Activated effector memory CD4-positive, alpha-beta T cell treated with Interleukin-2 at 50 U/mL for 16 hours (primary cell): ENCODE measurements around the gene CTNND2.

Experiments used
- DNase-seq: peaks from one replicate; pipeline ENCODE4 v3.0.0-alpha.2; 2020

Gene CTNND2

DNA sequence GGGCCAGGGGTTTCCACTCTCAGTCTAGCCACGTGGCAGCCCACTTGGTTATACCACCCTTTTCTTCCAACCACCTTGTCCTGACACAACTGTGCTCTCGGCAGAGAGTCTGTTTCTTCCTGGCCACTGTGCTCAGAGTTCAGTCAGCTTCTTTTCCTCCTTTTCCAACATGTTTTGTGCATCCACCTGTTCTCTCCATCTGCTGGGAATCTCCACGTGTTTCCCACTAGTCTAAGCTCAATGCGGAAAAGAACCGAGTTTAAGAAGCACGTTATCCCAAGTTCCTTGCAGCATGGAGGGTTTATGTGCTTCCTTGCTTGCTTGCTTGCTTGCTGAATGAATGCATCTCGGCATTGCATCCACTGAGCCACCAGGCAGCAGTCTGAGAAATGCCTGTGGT is 599.6 kb downstream of the CTNND2 start:
- no peak for DNase-seq

DNA sequence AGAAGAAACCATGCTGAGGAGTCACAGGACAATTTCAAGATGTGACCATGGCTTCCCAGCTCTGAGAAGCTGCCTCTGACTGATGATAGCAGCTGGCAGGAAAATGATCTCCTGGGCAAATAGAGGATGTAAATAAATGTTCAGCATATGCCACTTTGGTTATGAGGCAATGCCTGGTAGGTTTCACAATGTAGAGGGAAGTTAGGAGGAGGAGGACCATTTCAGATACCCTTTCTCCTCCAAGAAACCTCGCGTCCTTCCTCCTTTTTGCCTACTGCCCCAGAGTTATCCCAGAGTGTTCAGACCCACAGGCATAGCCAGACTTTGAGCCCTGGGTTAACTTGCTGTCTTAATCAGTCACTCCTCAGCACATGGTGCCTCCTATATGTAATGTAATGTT is 601.6 kb downstream of the CTNND2 start:
- no peak for DNase-seq

DNA sequence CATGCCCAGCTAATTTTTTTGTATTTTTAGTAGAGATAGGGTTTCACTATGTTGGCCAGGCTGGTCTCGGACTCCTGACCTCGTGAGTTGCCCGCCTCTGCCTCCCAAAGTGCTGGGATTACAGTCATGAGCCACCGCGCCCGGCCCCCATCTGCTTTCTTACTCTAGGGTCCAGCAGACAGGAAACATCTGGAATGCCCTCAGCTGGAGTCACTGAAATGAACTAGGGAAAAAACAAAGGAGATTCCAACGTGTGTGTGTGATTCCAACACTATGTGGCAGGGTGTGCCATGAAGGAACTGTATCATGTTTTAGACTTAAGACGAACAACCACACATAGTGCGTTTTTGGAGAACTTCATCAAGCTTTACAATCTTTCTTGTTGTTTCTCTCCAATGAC is 603.1 kb downstream of the CTNND2 start:
- DNase-seq, result no peak

DNA sequence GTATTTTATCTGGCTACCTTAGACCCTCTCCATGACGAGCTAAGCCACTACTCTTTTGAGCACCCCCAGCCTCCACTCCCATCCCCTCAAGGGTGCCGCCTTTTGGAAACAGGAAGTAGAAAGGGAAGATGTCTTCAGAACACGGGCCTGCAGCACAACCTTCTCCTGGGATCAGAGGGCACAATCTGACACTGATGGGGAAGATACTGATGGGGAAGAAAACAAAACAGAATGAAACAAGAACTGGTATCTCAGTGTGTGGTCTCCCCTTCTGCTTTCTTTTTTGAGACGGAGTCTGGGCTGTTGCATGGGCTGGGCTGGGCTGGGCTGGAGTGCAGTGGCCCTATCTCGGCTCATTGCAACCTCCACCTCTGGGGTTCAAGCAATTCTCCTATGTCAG is 603.5 kb downstream of the CTNND2 start:
- DNase-seq, result no peak

DNA sequence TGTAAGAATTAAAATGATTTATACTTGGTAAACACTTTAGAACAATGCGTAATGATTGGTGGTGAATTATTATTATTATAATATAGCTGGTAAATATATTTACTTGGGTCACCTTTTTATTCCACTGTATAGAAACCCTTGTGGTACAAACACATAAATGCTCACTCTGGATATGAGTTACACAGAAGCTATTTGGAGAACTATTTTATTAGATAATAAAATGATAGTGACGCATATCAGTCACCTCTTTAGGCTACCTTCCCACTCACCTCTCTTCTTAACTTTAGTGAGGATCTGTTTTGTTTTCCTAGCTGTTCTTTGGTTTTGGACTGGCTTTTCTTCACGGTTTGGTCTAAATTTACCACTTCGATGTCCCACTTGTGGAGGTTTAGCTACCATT is 605.4 kb downstream of the CTNND2 start:
- no peak for DNase-seq

DNA sequence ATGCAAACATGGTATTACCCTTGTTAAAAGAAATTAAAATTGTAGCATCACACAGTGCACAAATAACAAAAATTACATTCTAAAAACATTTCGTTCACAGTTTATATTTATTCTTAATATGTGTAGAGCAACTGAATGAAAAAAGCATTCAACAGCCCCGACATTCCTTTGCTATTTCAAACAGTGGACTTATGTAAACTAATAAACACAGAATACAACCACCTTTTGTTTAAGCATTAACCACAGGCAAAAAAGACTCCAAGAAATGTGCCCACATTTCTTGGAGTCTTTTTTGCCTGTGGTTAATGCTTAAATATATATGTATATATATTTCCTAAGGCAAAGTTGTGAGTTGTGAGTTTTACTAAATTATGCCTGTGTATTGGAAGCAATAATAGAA is 610.7 kb downstream of the CTNND2 start:
- no peak for DNase-seq

DNA sequence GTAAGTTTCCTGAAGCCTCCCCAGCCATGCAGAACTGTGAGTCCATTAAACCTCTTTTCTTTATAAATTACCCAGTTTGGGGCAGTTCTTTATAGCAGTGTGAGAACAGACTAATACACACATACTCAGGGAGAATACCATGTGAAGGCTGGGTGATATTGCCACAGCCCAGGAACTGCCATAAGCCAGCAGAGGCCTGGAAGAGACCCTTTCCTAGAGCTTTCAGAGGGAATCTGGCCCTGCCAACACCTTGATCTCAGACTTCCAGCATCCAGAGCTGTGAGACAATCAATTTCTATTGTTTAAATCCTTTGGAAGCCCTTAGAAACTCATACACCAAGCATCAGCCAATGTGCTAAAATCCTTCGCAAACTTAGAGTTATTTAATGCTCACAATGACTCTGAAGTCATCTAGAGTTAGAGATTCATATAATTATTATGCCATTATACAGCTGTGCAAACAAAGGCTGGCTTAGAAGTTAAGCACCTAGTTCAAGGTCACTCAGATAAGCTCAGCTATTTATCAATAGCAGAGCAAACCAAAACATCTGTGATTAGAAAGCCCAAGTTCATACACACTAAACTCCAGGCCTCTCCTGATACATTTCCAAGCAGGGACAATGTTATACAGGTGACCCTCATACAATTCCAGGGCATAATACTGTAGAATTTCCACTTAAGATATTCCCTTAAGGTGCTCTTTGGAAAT is 611.4 kb downstream of the CTNND2 start:
- DNase-seq, result no peak

DNA sequence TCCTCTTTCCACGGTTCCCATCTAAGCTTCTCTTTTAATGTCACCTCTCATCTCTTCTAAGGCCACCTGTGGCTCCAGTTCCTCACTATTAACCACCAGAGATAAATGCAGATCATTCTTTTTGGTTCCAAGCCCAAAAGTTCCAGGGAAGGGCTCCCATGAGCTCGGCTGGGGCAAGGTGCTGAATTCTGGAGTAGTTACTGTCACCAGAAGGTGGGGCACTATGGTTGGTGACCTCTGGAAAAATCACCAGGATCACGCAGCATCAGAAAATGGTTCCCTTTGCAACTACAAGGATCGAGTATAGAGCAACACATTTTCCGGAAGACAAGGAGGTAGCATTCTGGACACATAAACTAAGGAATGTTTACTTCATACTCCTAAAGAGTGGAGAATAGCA is 614.5 kb downstream of the CTNND2 start:
- no peak for DNase-seq

DNA sequence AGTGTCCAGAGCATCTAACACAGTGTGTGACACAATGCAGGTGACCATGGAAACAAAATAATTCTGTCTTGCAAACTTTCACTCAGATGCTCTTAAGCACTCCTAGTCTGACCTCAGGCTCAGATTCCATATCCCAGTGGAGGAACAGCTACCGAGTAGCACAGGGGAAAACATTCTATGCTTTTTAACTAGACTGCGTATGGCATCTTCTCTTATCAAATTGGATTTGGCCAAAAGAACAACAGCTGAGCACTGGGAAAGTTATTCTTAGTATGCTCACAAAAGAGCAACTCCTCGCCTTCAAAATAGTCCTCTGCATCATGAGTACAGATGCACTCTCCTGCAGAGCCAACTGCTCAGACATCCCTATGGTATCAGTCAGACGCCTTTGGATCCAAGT is 615.0 kb downstream of the CTNND2 start:
- DNase-seq, result no peak

DNA sequence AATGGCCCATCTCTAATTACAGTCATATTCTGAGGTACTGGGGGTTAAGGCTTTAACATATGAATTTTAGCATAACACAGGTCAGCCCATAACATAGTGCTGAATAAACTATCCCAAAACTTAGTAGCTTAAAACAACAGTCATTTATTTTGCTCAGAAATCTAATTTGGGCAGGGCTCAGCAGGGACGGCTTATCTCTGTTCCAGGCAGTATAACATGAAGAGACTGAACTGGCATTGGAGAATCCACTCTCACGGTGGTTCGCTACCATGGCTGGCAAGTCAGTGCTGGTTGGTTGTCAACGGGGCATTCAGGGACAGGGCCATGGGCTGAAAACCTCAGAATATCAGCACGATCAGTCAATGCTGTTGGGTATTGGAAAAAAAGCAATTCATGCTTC is 622.4 kb downstream of the CTNND2 start:
- no peak for DNase-seq

DNA sequence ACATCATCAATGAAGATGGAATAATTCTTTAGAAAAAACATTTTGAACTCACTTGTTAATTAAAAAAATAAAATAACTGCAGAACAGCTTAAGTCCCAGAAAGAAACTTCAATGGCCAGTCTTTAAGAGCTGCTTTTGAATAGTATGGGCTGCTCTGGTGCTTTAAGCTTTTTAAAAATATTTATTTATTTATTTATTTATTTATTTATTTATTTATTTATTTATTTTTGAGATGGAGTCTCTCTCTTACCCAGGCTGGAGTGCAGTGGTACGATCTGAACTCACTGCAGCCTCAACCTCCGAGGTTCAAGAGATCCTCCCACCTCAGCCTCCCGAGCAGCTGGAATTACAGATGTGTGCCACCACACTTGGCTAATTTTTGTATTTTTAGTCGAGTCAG is 626.9 kb downstream of the CTNND2 start:
- DNase-seq, result no peak

DNA sequence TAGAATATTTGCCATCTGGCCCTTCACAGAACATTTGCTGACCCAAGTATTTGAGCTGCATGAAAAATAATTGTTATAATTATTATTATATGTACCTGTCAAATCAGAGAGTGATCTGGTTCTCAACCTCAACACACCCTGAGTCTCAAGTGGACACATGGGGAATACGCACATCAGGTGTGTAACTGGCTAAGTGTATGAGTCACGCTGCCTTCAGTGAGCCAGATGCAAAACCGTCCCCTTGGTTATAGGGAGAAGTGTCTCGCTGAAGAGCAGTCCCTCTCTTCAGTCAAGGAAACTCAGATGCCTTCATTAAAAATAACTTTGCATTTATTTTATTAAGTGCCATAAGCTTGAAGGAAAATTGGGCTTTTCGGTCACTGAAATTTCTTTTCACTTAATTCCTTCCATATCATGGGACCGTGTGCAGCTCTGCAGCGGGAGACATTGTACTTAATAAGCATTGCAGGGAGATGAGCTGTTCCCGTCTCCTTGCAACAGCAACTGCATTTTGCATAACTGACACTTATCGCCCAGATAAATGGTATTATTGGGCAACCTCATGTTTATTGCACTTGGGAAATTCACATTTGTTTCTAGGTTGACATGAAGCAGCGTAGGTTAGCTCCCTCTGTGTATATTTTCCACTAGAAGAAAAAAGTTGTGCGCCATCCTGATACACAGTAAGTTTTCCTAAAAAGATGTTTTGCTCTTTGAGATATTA is 630.9 kb downstream of the CTNND2 start:
- DNase-seq, result no peak

DNA sequence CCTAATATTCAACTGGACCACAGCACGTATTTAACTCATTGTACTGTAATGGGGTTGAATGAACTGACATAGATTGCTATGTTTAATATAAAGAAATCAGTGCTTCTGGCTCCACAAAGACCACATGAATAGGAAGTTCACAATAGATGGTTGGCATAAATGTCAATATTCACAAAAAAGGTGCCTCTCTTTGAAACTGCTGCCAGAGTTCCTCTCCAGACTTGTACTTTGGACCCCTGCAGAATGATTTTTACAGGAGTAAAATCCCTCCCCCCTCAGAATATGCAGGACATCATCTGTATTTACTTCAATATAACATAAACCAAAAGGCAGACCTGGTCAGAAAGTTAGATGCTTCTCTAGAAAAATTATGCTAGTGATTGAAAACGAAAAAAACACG is 634.7 kb downstream of the CTNND2 start:
- DNase-seq, result no peak

DNA sequence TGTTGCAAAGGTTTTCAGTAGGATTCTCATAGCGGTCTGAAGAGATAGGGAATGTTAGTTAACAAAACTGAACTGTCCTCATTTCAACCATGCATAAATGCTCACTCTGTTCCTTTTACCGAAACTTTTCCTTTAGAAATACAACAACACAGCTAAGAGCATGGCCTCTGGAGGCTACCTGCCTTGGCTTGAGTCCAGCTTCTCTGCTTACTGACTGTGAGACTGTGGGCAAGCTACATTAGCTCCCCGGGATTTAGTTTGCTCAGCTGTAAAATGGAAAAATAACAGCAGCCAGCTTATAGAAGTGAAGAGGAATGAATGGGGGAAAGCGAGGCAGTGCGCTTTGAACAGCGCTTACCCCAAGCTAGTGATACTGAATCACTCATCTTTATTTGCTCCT is 635.4 kb downstream of the CTNND2 start:
- DNase-seq, result no peak

DNA sequence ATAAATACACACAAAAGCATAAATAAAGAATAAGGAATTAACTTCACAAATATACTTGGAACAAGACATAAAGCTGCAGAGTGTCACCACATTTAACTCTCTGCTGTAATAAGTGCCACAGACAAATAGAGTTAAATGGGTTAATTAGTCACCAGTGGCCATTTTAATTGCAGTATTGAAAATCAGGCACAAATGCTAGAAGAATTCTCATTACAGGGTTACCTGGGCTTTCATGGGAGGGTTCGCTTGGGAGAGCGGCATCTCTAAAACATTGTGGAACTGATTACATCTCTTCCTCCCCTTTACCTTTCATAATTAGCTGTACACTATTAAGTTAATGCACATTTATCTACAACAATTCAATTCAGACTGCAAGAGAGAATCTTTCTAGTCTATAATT is 637.9 kb downstream of the CTNND2 start:
- no peak for DNase-seq

DNA sequence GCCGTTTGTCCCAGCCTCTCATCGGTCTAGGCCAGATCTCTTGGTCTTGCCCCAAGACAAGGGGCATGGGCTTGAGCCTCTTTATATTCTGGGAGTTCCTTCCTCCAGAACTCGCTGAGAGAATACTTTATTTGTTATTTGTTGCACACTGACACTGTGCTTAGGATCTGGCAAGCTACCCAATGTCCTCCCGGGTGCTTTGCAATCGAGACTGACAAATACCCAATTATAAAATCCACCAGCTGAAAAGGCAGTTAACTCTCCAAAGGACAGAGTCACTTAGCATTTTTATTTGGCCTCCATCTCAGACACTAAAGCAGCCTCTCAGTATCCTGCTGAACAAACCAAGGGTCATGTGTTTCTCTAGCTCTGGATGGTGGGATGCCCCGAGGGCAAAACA is 643.0 kb downstream of the CTNND2 start:
- DNase-seq, result no peak

DNA sequence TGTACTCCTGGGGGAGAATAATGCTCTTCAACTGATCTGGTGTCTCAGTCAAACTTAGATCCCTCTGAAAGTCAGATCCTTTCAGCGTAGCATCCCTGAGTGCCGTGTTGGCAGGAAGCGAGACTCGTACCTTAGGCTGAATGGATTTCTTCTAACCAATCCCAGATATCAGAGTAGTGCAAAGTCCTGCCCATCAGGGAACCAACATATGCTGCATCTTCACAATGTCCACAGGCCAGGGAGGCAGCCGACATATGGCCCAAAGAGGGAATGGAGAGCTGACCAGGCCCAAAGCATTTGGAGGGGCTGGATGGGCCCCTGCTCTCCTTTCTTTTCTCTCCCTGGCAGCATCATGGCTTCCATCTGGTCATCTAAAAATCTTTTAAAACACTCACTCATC is 646.2 kb downstream of the CTNND2 start:
- DNase-seq, result no peak

DNA sequence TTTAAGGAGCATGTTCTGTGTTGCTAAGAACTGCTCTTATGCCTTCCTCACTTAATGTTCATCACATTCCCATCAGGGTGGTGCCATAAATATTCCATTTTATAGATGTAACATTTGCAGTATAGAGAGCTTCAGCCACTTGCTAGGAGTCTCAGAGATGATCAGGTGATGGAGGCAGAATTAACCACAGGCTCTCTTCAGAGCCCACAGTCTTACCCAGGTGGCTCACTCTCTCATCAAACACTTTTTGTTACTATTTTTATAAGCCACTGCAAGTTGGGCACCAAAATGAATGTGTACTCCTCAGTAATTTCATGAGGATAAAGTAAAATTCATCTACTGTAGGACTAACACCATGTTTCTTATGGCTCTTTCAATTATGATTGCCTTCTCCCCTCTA is 651.7 kb downstream of the CTNND2 start:
- DNase-seq, result no peak

DNA sequence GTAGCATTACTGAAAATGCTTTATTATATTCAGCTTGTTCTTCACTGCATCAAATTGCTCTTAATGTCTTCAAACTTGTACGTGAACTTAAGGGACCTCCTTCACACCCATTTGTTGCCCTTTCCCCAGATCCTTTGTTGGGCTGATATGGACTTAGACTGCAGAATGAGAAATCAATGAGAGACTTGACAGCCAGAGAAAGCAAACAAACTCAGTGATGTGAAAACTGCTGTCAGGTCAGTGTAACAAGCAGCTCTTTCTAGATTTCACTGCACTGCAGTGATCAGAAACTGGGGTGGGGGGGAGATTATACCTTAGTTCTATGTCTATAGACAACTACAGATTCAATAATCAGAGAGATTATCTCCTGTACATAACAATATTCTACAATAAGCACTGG is 652.2 kb downstream of the CTNND2 start:
- DNase-seq, result no peak

DNA sequence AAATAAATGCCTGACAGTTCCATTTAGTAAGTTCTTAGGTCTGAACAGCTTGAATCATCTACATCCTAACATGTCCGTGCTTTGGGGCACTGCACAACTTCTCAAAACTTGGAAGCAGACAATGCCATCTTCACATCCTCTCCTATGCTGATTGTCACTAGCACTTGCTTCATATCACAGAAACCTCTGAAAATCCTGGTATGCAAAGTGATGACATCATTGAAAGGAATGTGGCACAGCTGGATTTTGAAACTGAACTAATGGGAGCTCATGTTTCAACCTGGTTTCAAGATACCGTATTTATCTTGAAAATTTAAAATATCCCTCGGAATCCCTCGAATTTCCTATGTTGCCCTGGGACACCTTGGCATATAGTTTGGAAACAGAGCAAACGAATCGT is 653.0 kb downstream of the CTNND2 start:
- no peak for DNase-seq

DNA sequence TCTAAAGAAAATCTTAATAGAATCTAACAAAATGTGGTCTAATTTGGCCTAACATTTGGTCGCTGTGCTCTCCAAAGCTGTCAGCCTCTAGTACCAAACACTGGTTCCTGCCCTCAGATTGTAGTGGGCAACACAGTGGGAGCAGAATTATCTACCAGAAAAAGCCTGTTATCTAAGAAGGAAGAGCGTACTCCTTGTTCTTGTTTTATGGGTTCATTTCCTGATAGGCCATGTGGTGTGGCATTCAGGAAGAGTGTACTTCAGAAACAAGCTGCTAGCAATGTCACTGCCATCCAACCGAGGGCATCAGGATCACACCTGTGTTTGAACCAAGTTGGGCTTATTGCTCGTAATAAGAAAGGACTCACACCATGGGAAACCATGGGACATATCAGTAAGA is 655.3 kb downstream of the CTNND2 start:
- no peak for DNase-seq

DNA sequence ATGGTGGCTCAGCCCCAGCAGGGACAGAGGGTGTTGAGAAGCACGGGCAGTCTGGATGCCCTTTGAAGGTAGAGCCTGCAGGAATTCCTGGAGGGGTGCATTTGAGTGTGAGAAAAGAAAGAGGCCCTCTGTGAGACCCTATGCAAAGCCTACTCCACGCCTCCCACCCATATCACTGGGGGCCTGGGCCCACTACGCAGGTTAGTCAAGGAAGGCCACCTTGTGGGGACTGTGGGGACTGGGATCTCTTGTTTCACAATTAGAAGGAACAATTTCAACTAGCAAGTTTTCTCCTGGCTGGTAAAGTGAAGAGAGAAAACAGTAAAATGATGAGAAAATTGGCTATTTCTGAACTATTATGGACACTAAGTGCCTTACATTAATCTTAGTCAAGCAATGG is 657.0 kb downstream of the CTNND2 start:
- DNase-seq, result no peak

DNA sequence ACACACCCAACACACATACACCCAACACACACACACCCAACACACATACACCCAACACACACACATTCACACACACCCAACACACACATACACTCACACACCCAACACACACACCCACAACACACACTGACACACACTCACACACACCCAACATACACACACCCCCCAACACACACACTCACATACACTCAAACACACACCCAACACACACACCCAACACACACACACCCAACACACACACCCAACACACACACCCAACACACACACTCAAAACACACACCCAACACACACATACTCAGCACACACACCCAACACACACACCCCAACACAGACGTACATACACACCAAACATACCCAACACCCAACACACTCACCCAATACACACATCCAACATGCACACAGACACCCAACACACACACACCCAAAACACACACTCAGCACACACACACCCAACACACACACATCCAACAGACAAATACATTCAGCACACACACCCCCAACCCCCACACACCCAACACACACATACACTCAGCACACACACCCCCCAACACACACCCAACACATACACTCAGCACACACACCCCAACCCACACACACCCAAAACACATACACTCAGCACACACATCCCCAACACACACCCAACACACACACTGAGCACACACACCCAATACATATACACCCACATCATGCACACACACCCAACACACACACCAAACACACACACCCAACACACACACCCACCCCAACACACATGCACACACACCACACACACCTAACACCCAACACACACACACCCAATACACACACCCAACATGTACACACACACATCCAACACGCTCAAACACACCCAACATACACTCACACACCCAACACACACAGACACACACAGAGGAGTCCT is 663.7 kb downstream of the CTNND2 start:
- no peak for DNase-seq
